Measurements from ENCODE around the gene CPNE2.

The CPNE2 gene

GRCh38 chr16:57150682-57151330 lies 58.4 kb downstream of the CPNE2 start:
- DNase-seq (ENCODE audit: low read depth) = no peak
- no peak overlapping the region for H3K4me3 ChIP-seq (ENCODE audit: low read depth, low read length)
- TF ChIP-seq, protein P1, sequence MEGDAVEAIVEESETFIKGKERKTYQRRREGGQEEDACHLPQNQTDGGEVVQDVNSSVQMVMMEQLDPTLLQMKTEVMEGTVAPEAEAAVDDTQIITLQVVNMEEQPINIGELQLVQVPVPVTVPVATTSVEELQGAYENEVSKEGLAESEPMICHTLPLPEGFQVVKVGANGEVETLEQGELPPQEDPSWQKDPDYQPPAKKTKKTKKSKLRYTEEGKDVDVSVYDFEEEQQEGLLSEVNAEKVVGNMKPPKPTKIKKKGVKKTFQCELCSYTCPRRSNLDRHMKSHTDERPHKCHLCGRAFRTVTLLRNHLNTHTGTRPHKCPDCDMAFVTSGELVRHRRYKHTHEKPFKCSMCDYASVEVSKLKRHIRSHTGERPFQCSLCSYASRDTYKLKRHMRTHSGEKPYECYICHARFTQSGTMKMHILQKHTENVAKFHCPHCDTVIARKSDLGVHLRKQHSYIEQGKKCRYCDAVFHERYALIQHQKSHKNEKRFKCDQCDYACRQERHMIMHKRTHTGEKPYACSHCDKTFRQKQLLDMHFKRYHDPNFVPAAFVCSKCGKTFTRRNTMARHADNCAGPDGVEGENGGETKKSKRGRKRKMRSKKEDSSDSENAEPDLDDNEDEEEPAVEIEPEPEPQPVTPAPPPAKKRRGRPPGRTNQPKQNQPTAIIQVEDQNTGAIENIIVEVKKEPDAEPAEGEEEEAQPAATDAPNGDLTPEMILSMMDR (IDR thresholded peaks at IDR 0.05; ENCODE audit: control insufficient read depth, extremely low read depth, insufficient read depth) = no peak

GRCh38 chr16:57151369-57151768 lies 59.0 kb downstream of the CPNE2 start:
- H3K4me3 ChIP-seq (ENCODE audit: low read depth, low read length) = no peak overlapping the region
- TF ChIP-seq, protein P1 (IDR thresholded peaks at IDR 0.05; ENCODE audit: control insufficient read depth, extremely low read depth, insufficient read depth) = no peak
- DNase-seq (ENCODE audit: low read depth) = no peak

DNA sequence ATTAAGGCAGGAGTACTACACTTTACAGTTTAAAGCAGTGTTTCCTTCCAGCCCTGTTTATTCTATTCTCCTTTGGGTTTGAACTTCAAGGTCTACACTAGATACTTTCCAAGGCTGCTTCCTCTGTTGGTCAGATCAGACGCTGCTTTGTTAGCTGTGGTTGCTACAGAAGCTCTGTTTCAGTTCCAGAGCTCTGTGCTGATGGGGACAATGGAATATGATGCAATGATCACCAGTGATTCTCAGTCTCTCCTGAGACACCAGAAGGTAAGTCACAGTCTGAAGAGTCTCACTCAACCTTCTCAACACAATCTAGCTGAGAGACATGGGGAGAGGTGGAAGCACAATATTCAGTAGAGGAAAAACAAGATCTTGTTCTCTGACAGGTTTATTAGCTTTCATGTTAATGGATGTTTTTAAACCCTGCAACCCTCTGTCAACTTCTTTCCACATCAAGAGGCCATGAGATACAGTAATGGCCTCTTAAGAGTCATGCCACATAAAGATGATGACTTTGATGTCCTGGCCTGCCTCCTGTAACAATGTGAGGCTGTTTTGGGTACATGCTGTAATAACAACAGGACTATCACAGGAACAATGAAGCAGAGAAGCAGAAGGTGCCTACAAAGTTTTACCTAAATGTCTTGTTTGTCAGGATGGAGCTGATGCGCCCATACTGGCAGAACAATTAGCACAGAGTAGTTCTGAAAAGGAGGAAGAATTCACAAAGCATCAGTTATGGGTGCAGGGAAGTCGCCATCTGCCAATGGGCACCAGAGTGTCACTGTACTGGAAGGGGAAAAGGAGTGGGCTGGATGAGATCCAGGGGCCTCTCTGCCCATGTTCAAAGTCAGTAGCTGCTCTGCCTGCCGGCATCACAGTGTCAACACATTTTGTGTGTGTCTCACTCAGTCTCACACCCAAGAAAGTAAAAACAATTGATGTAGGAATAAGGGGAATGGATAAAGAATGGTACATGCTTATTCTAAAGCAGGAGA lies 60.0 kb downstream of the CPNE2 start:
- TF ChIP-seq, protein P1 (IDR thresholded peaks at IDR 0.05; ENCODE audit: control insufficient read depth, extremely low read depth, insufficient read depth) = no peak
- no peak overlapping the region for H3K4me3 ChIP-seq (ENCODE audit: low read depth, low read length)
- no peak for DNase-seq (ENCODE audit: low read depth)

DNA sequence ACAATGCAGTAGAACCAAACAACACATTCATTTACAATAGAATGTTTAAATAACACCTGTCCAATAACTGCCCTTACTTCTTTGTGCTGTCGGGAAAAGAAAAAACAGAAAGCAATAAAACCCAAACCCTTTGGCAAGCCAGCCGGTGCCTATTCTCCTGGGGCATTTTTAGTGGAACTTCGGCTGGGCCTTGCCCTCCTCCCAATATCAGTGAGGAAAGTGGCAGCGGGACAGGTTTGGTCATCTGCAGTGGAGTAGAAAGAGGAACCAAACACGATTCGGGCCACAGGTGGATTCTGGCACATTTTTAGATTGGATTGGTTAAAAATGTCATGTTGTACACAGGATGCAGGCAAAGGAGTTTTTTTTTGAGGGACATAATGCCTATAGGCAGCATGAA lies 61.5 kb downstream of the CPNE2 start:
- H3K4me3 ChIP-seq (ENCODE audit: low read depth, low read length) = no peak overlapping the region
- TF ChIP-seq, protein P1 (IDR thresholded peaks at IDR 0.05; ENCODE audit: control insufficient read depth, extremely low read depth, insufficient read depth) = no peak
- DNase-seq (ENCODE audit: low read depth) = no peak

- no peak overlapping the region for H3K4me3 ChIP-seq (ENCODE audit: low read depth, low read length)
- DNase-seq (ENCODE audit: low read depth) = no peak
- TF ChIP-seq, protein P1 (IDR thresholded peaks at IDR 0.05; ENCODE audit: control insufficient read depth, extremely low read depth, insufficient read depth) = no peak
Observed at GRCh38 chr16:57155702-57156350, 63.4 kb downstream of the CPNE2 start.

GRCh38 chr16:57156351-57156703 lies 63.9 kb downstream of the CPNE2 start:
- no peak for DNase-seq (ENCODE audit: low read depth)
- no peak overlapping the region for H3K4me3 ChIP-seq (ENCODE audit: low read depth, low read length)
- TF ChIP-seq, protein P1 (IDR thresholded peaks at IDR 0.05; ENCODE audit: control insufficient read depth, extremely low read depth, insufficient read depth) = no peak
